ENCODE results near the gene MOB3A.
"Not testable (repeated sequence)": the region's sequence is repeated elsewhere in the genome, so short reads cannot be mapped to it uniquely, and the experiment has no call there.

Gene MOB3A

GRCh38 chr19:2108251-2109016 lies 12.3 kb upstream of the MOB3A start:
- DNase-seq (ENCODE audit: low spot score), result no peak

- no peak for DNase-seq (ENCODE audit: low spot score)
Observed at GRCh38 chr19:2103045-2103707, 7.0 kb upstream of the MOB3A start.

GRCh38 chr19:2101417-2102335 lies 5.5 kb upstream of the MOB3A start:
- DNase-seq (ENCODE audit: low spot score), result no peak

- DNase-seq (ENCODE audit: low spot score), result no peak
Observed at GRCh38 chr19:2100719-2101061, 4.6 kb upstream of the MOB3A start.

GRCh38 chr19:2099937-2100718 lies 4.0 kb upstream of the MOB3A start:
- DNase-seq (ENCODE audit: low spot score), result no peak

- DNase-seq (ENCODE audit: low spot score), result no peak
Observed at GRCh38 chr19:2099054-2099501, 3.0 kb upstream of the MOB3A start.

- no peak for DNase-seq (ENCODE audit: low spot score)
Observed at GRCh38 chr19:2097886-2098327, 1.8 kb upstream of the MOB3A start.

GRCh38 chr19:2097203-2097885 lies 1.2 kb upstream of the MOB3A start:
- no peak for DNase-seq (ENCODE audit: low spot score)

GRCh38 chr19:2096480-2097202 lies 515 bp upstream of the MOB3A start, which contains the start of gene IZUMO4:
IZUMO4 (plus strand) TSS chr19:2096915; CDS start chr19:2096946, 31 bp downstream.
- peak; percentile 100 for DNase-seq (ENCODE audit: low spot score)

- DNase-seq (ENCODE audit: low spot score), result not testable (repeated sequence)
Observed at GRCh38 chr19:2091926-2092525, 4.1 kb downstream of the MOB3A start.

GRCh38 chr19:2089727-2090053 lies 6.4 kb downstream of the MOB3A start:
- no peak for DNase-seq (ENCODE audit: low spot score)

- DNase-seq (ENCODE audit: low spot score), result no peak
Observed at GRCh38 chr19:2089001-2089711, 7.0 kb downstream of the MOB3A start.

GRCh38 chr19:2087621-2088100 lies 8.5 kb downstream of the MOB3A start:
- no peak for DNase-seq (ENCODE audit: low spot score)

GRCh38 chr19:2086695-2087620 lies 9.2 kb downstream of the MOB3A start:
- DNase-seq (ENCODE audit: low spot score), result peak; percentile 60

- DNase-seq (ENCODE audit: low spot score), result peak; percentile 98
Observed at GRCh38 chr19:2084993-2085720, 11.0 kb downstream of the MOB3A start.

GRCh38 chr19:2083174-2083854 lies 12.8 kb downstream of the MOB3A start:
- DNase-seq (ENCODE audit: low spot score), result peak; percentile 83
